ENCODE measurements around the gene CYLD.

DNA sequence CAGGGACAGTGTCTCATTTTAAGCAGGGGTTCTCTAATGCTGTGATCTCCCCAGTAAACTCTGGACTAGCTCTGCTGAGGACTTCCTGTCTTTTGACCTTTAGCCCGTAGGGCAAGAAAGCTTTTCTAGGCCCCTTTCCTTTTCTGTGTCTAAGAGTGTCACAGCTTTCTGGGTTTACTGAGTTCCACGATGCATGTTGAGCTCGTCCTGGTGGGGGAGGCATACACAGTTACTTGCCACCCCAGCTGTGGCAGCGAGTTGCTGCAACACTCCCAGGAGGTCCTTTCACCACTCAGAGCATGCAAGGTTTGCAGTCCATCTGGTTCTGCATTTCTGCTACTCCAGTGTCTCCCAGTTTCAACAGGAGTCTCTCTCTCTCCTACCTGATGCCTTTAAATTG is 24.8 kb upstream of the CYLD start:
- no peak for TF ChIP-seq POLR2A (IDR thresholded peaks at IDR 0.05; ENCODE audit: low read depth, low read length)
- TF ChIP-seq TAF1 (IDR thresholded peaks at IDR 0.05; ENCODE audit: borderline replicate concordance, low read depth, low read length) = no peak
- TF ChIP-seq POLR2AphosphoS5 (IDR thresholded peaks at IDR 0.05; ENCODE audit: low read depth, low read length) = no peak
